SK-N-SH treated with all-trans-retinoic acid at 6 μM for 48 hours (cell line): ENCODE data around the gene HLCS.

ENCODE experiments used
- ARNTL ChIP-seq: fragments of 450-650 bp; formaldehyde crosslinking; IDR thresholded peaks from 2 replicates; pipeline ENCODE4 v1.5.0; 2020; ENCODE audit warnings: low read depth, mild to moderate bottlenecking, moderate library complexity, borderline replicate concordance
- PPARA ChIP-seq: fragments of 250-450 bp; sonication (Bioruptor Pico); IDR thresholded peaks from 2 replicates; pipeline ENCODE4 v1.5.0; 2020; ENCODE audit warnings: mild to moderate bottlenecking, borderline replicate concordance
- TCF4 ChIP-seq: fragments of 250-450 bp; sonication (Bioruptor Pico); IDR thresholded peaks from 2 replicates; pipeline ENCODE4 v1.8.0; 2021; ENCODE audit warnings: mild to moderate bottlenecking, moderate library complexity, borderline replicate concordance
- ZNF70 ChIP-seq: fragments of 450-650 bp; formaldehyde crosslinking; IDR thresholded peaks from 2 replicates; pipeline ENCODE4 v1.5.0; 2020; ENCODE audit warnings: mild to moderate bottlenecking, moderate library complexity
- TF ChIP-seq, protein P1 (sequence below): fragments of 250-450 bp; sonication (Bioruptor Pico); IDR thresholded peaks from 2 replicates; pipeline ENCODE4 v1.8.0; 2020; ENCODE audit warnings: mild to moderate bottlenecking, moderate library complexity, borderline replicate concordance

DNA sequence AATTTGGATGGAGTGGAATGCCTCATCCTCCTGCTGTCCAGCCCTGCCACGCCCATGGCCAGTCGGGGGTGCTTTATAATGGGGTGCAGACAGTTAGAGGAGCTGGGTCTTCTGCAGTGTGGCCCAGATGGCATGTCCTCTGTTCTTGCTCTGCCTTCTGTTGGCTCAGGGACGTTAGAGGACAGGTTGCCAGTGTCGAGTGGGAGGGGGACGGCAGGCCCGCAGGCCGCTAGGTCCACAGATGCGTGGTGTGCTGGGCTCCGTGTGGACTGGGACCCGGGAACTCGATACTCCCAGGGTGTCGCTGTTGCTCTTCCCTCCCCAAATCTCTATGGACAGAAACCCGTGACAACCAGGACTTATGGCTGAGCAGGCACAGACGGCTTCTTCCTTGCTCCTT lies 234.3 kb downstream of the HLCS start:
- TF ChIP-seq ARNTL (CRISPR knock-in tag) (no peak), TCF4 (CRISPR knock-in tag) (no peak), PPARA (no peak), ZNF70 (CRISPR knock-in tag) (no peak)
- TF ChIP-seq, protein P1, sequence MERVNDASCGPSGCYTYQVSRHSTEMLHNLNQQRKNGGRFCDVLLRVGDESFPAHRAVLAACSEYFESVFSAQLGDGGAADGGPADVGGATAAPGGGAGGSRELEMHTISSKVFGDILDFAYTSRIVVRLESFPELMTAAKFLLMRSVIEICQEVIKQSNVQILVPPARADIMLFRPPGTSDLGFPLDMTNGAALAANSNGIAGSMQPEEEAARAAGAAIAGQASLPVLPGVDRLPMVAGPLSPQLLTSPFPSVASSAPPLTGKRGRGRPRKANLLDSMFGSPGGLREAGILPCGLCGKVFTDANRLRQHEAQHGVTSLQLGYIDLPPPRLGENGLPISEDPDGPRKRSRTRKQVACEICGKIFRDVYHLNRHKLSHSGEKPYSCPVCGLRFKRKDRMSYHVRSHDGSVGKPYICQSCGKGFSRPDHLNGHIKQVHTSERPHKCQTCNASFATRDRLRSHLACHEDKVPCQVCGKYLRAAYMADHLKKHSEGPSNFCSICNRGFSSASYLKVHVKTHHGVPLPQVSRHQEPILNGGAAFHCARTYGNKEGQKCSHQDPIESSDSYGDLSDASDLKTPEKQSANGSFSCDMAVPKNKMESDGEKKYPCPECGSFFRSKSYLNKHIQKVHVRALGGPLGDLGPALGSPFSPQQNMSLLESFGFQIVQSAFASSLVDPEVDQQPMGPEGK (CRISPR knock-in tag) = no peak
